Measurements from ENCODE around the gene MTHFSD.

DNA sequence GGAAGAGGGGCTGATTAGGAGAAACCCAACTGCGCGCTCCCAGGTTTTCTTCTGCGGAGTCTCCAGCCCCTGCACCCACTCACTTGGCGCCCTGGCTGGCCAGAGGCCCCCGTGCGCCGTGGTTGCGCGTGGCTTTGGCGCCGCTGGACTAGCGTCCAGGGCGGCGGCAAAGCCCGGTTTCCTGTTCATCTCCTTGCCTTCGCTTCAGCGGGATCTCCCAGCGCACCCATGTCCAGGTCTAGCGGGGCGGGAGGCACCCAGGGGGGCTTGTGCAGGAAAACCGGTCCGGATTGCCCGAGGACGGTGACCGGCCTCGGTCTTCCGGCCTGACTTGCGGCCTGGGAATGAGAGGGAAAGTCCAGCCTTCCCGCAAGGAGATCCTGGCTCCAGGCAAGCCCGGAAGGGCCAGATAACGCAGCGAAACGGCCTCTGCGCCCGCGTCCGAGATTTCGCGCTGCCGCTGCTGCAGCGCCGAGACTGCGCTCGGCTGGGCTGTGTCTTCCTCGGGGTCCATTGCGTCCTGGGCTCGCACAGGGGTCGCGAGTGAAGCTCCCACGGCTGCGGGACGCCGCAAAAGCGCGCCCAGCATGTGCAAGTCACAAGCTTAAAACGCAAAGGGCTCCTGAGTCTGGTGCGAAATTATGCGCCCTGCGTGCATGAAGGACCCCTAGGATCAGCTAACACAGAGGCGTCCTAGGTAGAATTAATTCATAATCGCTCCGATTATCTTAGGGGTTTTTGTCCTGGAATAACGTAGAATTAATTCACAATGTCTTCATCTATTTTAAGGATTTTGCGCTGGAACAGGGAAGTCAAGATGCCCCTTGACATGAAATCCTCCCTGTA is 39.0 kb downstream of the MTHFSD start:
- TF ChIP-seq, protein P1, sequence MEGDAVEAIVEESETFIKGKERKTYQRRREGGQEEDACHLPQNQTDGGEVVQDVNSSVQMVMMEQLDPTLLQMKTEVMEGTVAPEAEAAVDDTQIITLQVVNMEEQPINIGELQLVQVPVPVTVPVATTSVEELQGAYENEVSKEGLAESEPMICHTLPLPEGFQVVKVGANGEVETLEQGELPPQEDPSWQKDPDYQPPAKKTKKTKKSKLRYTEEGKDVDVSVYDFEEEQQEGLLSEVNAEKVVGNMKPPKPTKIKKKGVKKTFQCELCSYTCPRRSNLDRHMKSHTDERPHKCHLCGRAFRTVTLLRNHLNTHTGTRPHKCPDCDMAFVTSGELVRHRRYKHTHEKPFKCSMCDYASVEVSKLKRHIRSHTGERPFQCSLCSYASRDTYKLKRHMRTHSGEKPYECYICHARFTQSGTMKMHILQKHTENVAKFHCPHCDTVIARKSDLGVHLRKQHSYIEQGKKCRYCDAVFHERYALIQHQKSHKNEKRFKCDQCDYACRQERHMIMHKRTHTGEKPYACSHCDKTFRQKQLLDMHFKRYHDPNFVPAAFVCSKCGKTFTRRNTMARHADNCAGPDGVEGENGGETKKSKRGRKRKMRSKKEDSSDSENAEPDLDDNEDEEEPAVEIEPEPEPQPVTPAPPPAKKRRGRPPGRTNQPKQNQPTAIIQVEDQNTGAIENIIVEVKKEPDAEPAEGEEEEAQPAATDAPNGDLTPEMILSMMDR (IDR thresholded peaks at IDR 0.05 in 2 of 3, conservative IDR thresholded peaks at IDR 0.05 in 1 of 3; ENCODE audit: control insufficient read depth in 2 of 3, extremely low read depth in 1 of 3, insufficient read depth in 1 of 3, low read depth in 3 of 3, low read length in 3 of 3), result no peak
- TF ChIP-seq POLR2AphosphoS2 (IDR thresholded peaks at IDR 0.05; ENCODE audit: low read depth, low read length) (no peak), RAD51 (IDR thresholded peaks at IDR 0.05) (no peak), FOXK2 (IDR thresholded peaks at IDR 0.05) (no peak), KDM1A (IDR thresholded peaks at IDR 0.05; ENCODE audit: borderline replicate concordance) (no peak), IKZF1 (conservative IDR thresholded peaks at IDR 0.05) (no peak), SRF (IDR thresholded peaks at IDR 0.05; ENCODE audit: low read depth in 2 of 2, low read length in 2 of 2) (no peak)
- TF ChIP-seq, protein P2, sequence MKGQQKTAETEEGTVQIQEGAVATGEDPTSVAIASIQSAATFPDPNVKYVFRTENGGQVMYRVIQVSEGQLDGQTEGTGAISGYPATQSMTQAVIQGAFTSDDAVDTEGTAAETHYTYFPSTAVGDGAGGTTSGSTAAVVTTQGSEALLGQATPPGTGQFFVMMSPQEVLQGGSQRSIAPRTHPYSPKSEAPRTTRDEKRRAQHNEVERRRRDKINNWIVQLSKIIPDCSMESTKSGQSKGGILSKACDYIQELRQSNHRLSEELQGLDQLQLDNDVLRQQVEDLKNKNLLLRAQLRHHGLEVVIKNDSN (IDR thresholded peaks at IDR 0.05; ENCODE audit: borderline replicate concordance, extremely low read length, insufficient read depth, low read depth, low read length), result no peak
- TF ChIP-seq, protein P3, sequence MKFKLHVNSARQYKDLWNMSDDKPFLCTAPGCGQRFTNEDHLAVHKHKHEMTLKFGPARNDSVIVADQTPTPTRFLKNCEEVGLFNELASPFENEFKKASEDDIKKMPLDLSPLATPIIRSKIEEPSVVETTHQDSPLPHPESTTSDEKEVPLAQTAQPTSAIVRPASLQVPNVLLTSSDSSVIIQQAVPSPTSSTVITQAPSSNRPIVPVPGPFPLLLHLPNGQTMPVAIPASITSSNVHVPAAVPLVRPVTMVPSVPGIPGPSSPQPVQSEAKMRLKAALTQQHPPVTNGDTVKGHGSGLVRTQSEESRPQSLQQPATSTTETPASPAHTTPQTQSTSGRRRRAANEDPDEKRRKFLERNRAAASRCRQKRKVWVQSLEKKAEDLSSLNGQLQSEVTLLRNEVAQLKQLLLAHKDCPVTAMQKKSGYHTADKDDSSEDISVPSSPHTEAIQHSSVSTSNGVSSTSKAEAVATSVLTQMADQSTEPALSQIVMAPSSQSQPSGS (IDR thresholded peaks at IDR 0.05; ENCODE audit: low read length), result no peak

Data from GM12878 (cell line).